HepG2 (cell line): ENCODE data around the gene LRRC74A. TPM values are rescaled to one million over a fixed set of nuclear protein-coding genes. Genes with fewer than 3 reads are reported as not detected.

Experiments used
- RFX5 ChIP-seq: IDR thresholded peaks from 2 replicates; pipeline ENCODE4 v1.6.1; 2011; ENCODE audit warnings: low read depth, low read length, improper control_type of control experiment
- ZBTB7A ChIP-seq: sonication (generic); formaldehyde crosslinking; IDR thresholded peaks from 2 replicates; pipeline ENCODE4 v1.8.0; 2022; ENCODE audit warnings: mild to moderate bottlenecking, missing genetic modification reagents
- ZFP41 ChIP-seq: sonication (generic); formaldehyde crosslinking; IDR thresholded peaks from 2 replicates; pipeline ENCODE4 v1.4.0; 2020; ENCODE audit warnings: mild to moderate bottlenecking, missing genetic modification reagents, borderline replicate concordance
- ZNF180 ChIP-seq: sonication (generic); formaldehyde crosslinking; IDR thresholded peaks from 2 replicates; pipeline ENCODE4 v1.4.0; 2020; ENCODE audit warnings: low read depth, missing genetic modification reagents, borderline replicate concordance
- ZNF205 ChIP-seq: IDR thresholded peaks from 2 replicates; pipeline ENCODE4 v1.6.1; 2018; ENCODE audit warnings: missing biosample characterization, missing genetic modification reagents
- ZNF329 ChIP-seq: sonication (generic); formaldehyde crosslinking; IDR thresholded peaks from 2 replicates; pipeline ENCODE4 v1.9.0; 2021; ENCODE audit warnings: low read depth, mild to moderate bottlenecking, missing genetic modification reagents
- ZNF550 ChIP-seq: sonication (generic); formaldehyde crosslinking; IDR thresholded peaks from 2 replicates; pipeline ENCODE4 v1.4.0; 2020; ENCODE audit warnings: mild to moderate bottlenecking, missing genetic modification reagents, borderline replicate concordance
- ZNF709 ChIP-seq: sonication (generic); formaldehyde crosslinking; IDR thresholded peaks from 2 replicates; pipeline ENCODE4 v1.5.0; 2020; ENCODE audit warnings: mild to moderate bottlenecking, missing genetic modification reagents
- ZNF878 ChIP-seq: sonication (generic); formaldehyde crosslinking; IDR thresholded peaks from 2 replicates; pipeline ENCODE4 v1.8.1; 2023; ENCODE audit warnings: mild to moderate bottlenecking, missing genetic modification reagents, moderate library complexity
- polyA plus RNA-seq, 8 experiments: library from polyadenylated mRNA; depleted of rRNA in 3 of 8; stranded (reverse) in 7 of 8; unstranded in 1 of 8; fragments of >200 nt; fragmentation: Illumina TruSeq in 4 of 8; extraction: Trizol in 4 of 8; gene quantifications; 2 replicates each; pipeline versions ENCODE4 v1.2.1 to v1.2.3, GENCODE V29; 2011 to 2016; ENCODE audit warnings: low read depth in 4 of 8, missing spikeins in 1 of 8, mixed read lengths in 1 of 8; ENCODE audit not compliant: insufficient read depth in 1 of 8
- total RNA-seq, 5 experiments: library from RNA; depleted of rRNA; stranded (reverse); fragments of >200 nt; fragmentation: Illumina TruSeq; extraction: Trizol; gene quantifications; 2 replicates each; pipeline ENCODE4 v1.2.3, GENCODE V29; 2016; ENCODE audit warnings: low read depth in 1 of 5
- TF ChIP-seq, protein P1 (sequence below): sonication (generic); formaldehyde crosslinking; IDR thresholded peaks from 2 replicates; pipeline ENCODE4 v1.5.0; 2020; ENCODE audit warnings: mild to moderate bottlenecking, low read depth, missing genetic modification reagents, borderline replicate concordance
- TF ChIP-seq, protein P2 (sequence below): sonication (generic); formaldehyde crosslinking; IDR thresholded peaks from 2 replicates; pipeline ENCODE4 v1.8.1; 2023; ENCODE audit warnings: missing genetic modification reagents, inconsistent platforms, borderline replicate concordance
- TF ChIP-seq, protein P3 (sequence below): sonication (generic); formaldehyde crosslinking; conservative IDR thresholded peaks from 2 replicates; pipeline ENCODE4 v1.4.0; 2020; ENCODE audit warnings: missing genetic modification reagents
- TF ChIP-seq, protein P4 (sequence below): IDR thresholded peaks from 2 replicates; pipeline ENCODE4 v1.6.1; 2016; ENCODE audit warnings: missing compliant biosample characterization, missing genetic modification reagents, borderline replicate concordance
- TF ChIP-seq, protein P5 (sequence below): sonication (generic); formaldehyde crosslinking; IDR thresholded peaks from 2 replicates; pipeline ENCODE4 v1.4.0; 2020; ENCODE audit warnings: missing genetic modification reagents
- TF ChIP-seq, protein P6 (sequence below): IDR thresholded peaks from 2 replicates; pipeline ENCODE4 v1.6.1; 2016; ENCODE audit warnings: low read depth, borderline replicate concordance
- TF ChIP-seq, protein P7 (sequence below): sonication (generic); formaldehyde crosslinking; IDR thresholded peaks from 2 replicates; pipeline ENCODE4 v1.9.0; 2021; ENCODE audit warnings: missing genetic modification reagents, mild to moderate bottlenecking, borderline replicate concordance
- TF ChIP-seq, protein P8 (sequence below), 2 experiments: fragments of 450-650 bp in 1 of 2; sonication (generic) in 1 of 2; formaldehyde crosslinking; IDR thresholded peaks; 2 replicates each; pipeline versions ENCODE4 v1.5.0 to v1.8.0; 2020 to 2022; ENCODE audit warnings: mild to moderate bottlenecking in 1 of 2, missing genetic modification reagents in 1 of 2

LRRC74A gene
- total and polyA plus RNA-seq, 2 of the 13 experiments (the other 11 are each of a cell fraction or from before 2014, with no cell fraction given) = not detected

DNA sequence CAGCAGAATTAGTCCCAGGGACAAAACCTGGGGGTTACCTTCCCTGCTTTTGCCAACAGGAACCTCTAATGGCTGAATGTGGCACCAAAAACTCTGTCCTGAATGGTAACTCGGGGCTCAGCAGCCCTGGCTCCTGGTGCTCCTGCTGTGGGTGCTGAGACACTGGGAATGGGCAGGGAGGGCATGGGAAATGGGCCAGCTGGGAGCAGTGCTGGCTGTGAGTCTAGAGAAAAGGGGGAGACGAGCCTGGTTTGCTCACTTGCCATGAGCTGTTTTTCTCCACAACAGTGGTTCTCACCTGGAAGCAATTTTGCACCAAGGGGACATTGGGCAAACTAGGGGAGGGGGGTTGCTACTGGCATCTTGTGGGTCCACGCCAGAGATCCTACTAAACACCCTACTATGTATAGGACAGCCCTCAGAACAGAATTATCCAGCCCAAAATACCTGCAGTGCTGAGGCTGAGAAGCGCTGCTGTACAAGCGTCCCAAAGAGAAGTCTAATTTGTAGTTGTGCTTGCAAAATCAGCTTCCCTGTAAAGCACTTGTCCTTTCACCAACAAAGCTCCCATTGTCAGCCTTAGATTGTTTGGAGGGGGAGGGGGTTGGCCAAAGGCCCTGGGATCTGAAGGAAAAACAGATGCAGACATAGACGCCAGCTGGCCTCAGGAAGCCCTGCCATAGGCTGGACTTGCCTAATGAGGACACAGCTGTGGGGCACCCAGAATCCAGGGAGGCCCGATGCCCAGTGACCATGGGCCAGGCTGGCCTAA, 3.6 kb downstream of the LRRC74A start (continued):
- TF ChIP-seq ZNF329 (CRISPR knock-in tag) = no peak
- TF ChIP-seq, protein P1, sequence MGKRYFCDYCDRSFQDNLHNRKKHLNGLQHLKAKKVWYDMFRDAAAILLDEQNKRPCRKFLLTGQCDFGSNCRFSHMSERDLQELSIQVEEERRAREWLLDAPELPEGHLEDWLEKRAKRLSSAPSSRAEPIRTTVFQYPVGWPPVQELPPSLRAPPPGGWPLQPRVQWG = no peak
- no peak for TF ChIP-seq ZFP41 (CRISPR knock-in tag)
- TF ChIP-seq RFX5 = no peak
- TF ChIP-seq, protein P2, sequence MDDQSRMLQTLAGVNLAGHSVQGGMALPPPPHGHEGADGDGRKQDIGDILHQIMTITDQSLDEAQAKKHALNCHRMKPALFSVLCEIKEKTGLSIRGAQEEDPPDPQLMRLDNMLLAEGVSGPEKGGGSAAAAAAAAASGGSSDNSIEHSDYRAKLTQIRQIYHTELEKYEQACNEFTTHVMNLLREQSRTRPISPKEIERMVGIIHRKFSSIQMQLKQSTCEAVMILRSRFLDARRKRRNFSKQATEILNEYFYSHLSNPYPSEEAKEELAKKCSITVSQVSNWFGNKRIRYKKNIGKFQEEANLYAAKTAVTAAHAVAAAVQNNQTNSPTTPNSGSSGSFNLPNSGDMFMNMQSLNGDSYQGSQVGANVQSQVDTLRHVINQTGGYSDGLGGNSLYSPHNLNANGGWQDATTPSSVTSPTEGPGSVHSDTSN (CRISPR knock-in tag) = no peak
- TF ChIP-seq, protein P3, sequence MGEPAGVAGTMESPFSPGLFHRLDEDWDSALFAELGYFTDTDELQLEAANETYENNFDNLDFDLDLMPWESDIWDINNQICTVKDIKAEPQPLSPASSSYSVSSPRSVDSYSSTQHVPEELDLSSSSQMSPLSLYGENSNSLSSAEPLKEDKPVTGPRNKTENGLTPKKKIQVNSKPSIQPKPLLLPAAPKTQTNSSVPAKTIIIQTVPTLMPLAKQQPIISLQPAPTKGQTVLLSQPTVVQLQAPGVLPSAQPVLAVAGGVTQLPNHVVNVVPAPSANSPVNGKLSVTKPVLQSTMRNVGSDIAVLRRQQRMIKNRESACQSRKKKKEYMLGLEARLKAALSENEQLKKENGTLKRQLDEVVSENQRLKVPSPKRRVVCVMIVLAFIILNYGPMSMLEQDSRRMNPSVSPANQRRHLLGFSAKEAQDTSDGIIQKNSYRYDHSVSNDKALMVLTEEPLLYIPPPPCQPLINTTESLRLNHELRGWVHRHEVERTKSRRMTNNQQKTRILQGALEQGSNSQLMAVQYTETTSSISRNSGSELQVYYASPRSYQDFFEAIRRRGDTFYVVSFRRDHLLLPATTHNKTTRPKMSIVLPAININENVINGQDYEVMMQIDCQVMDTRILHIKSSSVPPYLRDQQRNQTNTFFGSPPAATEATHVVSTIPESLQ (CRISPR knock-in tag) = no peak
- no peak for TF ChIP-seq ZNF205 (CRISPR knock-in tag)
- no peak for TF ChIP-seq ZNF709 (CRISPR knock-in tag)
- TF ChIP-seq, protein P4, sequence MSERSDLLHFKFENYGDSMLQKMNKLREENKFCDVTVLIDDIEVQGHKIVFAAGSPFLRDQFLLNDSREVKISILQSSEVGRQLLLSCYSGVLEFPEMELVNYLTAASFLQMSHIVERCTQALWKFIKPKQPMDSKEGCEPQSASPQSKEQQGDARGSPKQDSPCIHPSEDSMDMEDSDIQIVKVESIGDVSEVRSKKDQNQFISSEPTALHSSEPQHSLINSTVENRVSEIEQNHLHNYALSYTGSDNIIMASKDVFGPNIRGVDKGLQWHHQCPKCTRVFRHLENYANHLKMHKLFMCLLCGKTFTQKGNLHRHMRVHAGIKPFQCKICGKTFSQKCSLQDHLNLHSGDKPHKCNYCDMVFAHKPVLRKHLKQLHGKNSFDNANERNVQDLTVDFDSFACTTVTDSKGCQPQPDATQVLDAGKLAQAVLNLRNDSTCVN = no peak
- TF ChIP-seq, protein P5, sequence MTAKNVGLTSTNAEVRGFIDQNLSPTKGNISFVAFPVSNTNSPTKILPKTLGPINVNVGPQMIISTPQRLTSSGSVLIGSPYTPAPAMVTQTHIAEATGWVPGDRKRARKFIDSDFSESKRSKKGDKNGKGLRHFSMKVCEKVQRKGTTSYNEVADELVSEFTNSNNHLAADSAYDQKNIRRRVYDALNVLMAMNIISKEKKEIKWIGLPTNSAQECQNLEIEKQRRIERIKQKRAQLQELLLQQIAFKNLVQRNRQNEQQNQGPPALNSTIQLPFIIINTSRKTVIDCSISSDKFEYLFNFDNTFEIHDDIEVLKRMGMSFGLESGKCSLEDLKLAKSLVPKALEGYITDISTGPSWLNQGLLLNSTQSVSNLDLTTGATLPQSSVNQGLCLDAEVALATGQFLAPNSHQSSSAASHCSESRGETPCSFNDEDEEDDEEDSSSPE (CRISPR knock-in tag) = no peak
- TF ChIP-seq ZNF550 (CRISPR knock-in tag) = no peak
- TF ChIP-seq, protein P6, sequence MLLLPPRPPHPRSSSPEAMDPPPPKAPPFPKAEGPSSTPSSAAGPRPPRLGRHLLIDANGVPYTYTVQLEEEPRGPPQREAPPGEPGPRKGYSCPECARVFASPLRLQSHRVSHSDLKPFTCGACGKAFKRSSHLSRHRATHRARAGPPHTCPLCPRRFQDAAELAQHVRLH = no peak
- TF ChIP-seq, protein P7, sequence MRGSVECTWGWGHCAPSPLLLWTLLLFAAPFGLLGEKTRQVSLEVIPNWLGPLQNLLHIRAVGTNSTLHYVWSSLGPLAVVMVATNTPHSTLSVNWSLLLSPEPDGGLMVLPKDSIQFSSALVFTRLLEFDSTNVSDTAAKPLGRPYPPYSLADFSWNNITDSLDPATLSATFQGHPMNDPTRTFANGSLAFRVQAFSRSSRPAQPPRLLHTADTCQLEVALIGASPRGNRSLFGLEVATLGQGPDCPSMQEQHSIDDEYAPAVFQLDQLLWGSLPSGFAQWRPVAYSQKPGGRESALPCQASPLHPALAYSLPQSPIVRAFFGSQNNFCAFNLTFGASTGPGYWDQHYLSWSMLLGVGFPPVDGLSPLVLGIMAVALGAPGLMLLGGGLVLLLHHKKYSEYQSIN (CRISPR knock-in tag) = no peak
- TF ChIP-seq, protein P8, sequence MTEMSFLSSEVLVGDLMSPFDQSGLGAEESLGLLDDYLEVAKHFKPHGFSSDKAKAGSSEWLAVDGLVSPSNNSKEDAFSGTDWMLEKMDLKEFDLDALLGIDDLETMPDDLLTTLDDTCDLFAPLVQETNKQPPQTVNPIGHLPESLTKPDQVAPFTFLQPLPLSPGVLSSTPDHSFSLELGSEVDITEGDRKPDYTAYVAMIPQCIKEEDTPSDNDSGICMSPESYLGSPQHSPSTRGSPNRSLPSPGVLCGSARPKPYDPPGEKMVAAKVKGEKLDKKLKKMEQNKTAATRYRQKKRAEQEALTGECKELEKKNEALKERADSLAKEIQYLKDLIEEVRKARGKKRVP (CRISPR knock-in tag; IDR thresholded peaks at IDR 0.05) = no peak
- no peak for TF ChIP-seq ZNF878 (CRISPR knock-in tag)
- no peak for TF ChIP-seq ZBTB7A
- TF ChIP-seq ZNF180 = no peak
